ENCODE measurements around the gene EEF1AKMT1. TPM values are rescaled to one million over a fixed set of nuclear protein-coding genes. Genes with fewer than 3 reads are reported as not detected.

EEF1AKMT1 gene
- total and polyA plus RNA-seq, 8 donors: 2.6 to 6.4 (median 3.8) TPM

GRCh38 chr13:20738616-20739015, 35.1 kb downstream of the EEF1AKMT1 start:
- DNase-seq: no peak
- no peak for FAIRE-seq
- no peak overlapping the region for H3K4me3 ChIP-seq
- no peaks in the 10 kb centered on the region for H3K9me3 ChIP-seq
- 90 to 92% methylated on average over 6 of the region's 6 CpGs for WGBS, 2 donors
- H3K27me3 ChIP-seq: no peaks in the 10 kb centered on the region
- H3K4me1 ChIP-seq: no peaks in the 10 kb centered on the region
- TF ChIP-seq CTCF (IDR thresholded peaks at IDR 0.05): no peak
- H3K27ac ChIP-seq: no peak overlapping the region
- intact Hi-C loops (cut with DNase I): no loop called here
- no peak for ATAC-seq
- no peaks in the 10 kb centered on the region for H3K36me3 ChIP-seq

- TF ChIP-seq CTCF (IDR thresholded peaks at IDR 0.05): no peak
- 90 to 94% methylated on average over 33 of the region's 33 CpGs for WGBS, 2 donors
- Histone ChIP-seq H3K9me3 (no peaks in the 10 kb centered on the region), H3K27me3 (no peaks in the 10 kb centered on the region), H3K27ac (no peak overlapping the region), H3K4me3 (no peak overlapping the region), H3K4me1 (no peaks in the 10 kb centered on the region), H3K36me3 (peaks cover 0 to 2% (median 0%) of the 10 kb centered on the region in 3 donors)
- no peak for DNase-seq
- FAIRE-seq: no peak
- intact Hi-C loops (cut with DNase I): no loop called here
- no peak for ATAC-seq
Observed at GRCh38 chr13:20729633-20730585, 43.9 kb downstream of the EEF1AKMT1 start.

- no peak overlapping the region for H3K27ac ChIP-seq
- H3K27me3 ChIP-seq: no peaks in the 10 kb centered on the region
- no peak overlapping the region for H3K4me3 ChIP-seq
- no peak for FAIRE-seq
- whole genome bisulfite sequencing, 2 donors: 81 to 85% methylated on average over 14 of the region's 14 CpGs
- ATAC-seq: no peak
- no peaks in the 10 kb centered on the region for H3K4me1 ChIP-seq
- no peak for DNase-seq
- H3K36me3 ChIP-seq: peaks cover 0 to 2% (median 0%) of the 10 kb centered on the region in 3 donors
- H3K9me3 ChIP-seq: no peaks in the 10 kb centered on the region
- no peak for TF ChIP-seq CTCF (IDR thresholded peaks at IDR 0.05)
- intact Hi-C loops (cut with DNase I): no loop called here
Observed at GRCh38 chr13:20728579-20729311, 45.0 kb downstream of the EEF1AKMT1 start.

GRCh38 chr13:20727856-20728255, 45.9 kb downstream of the EEF1AKMT1 start:
- no peak for TF ChIP-seq CTCF (IDR thresholded peaks at IDR 0.05)
- peaks cover 0 to 2% (median 0%) of the 10 kb centered on the region in 3 donors for H3K36me3 ChIP-seq
- WGBS, 2 donors: 88 to 92% methylated on average over 6 of the region's 6 CpGs
- no peaks in the 10 kb centered on the region for H3K27me3 ChIP-seq
- no peak for ATAC-seq
- no peaks in the 10 kb centered on the region for H3K4me1 ChIP-seq
- H3K9me3 ChIP-seq: no peaks in the 10 kb centered on the region
- no peak for FAIRE-seq
- intact Hi-C loops (cut with DNase I): no loop called here
- H3K27ac ChIP-seq: no peak overlapping the region
- DNase-seq: no peak
- H3K4me3 ChIP-seq: no peak overlapping the region

Measured in pancreas (tissue), 10 donors.